HEK293 (cell line): ENCODE measurements around the gene ATE1.

Source experiments
- ATF2 ChIP-seq: fragments of 450-650 bp; formaldehyde crosslinking; IDR thresholded peaks from 2 replicates; pipeline ENCODE4 v1.5.1; 2016; ENCODE audit warnings: missing biosample characterization, missing genetic modification characterization, low read depth
- BCL6B ChIP-seq: fragments of 450-650 bp; formaldehyde crosslinking; IDR thresholded peaks from 2 replicates; pipeline ENCODE4 v1.5.1; 2017; ENCODE audit warnings: missing biosample characterization, missing genetic modification characterization
- EGR2 ChIP-seq: fragments of 450-650 bp; formaldehyde crosslinking; IDR thresholded peaks from 2 replicates; pipeline ENCODE4 v1.5.1; 2016; ENCODE audit warnings: low read depth, missing biosample characterization, missing genetic modification characterization
- GLIS2 ChIP-seq: fragments of 450-650 bp; formaldehyde crosslinking; IDR thresholded peaks from 2 replicates; pipeline ENCODE4 v1.5.1; 2016; ENCODE audit warnings: missing biosample characterization, missing genetic modification characterization
- HOXC10 ChIP-seq: sonication (generic); formaldehyde crosslinking; IDR thresholded peaks from 2 replicates; pipeline ENCODE4 v1.8.1; 2023; ENCODE audit warnings: mild to moderate bottlenecking, missing genetic modification reagents
- MZF1 ChIP-seq: fragments of 450-650 bp; formaldehyde crosslinking; IDR thresholded peaks from 2 replicates; pipeline ENCODE4 v1.5.1; 2017; ENCODE audit warnings: missing biosample characterization, missing genetic modification characterization, borderline replicate concordance
- RBAK ChIP-seq: fragments of 450-650 bp; formaldehyde crosslinking; IDR thresholded peaks from 2 replicates; pipeline ENCODE4 v1.5.1; 2016; ENCODE audit warnings: missing biosample characterization, missing genetic modification characterization
- SALL2 ChIP-seq: fragments of 450-650 bp; formaldehyde crosslinking; IDR thresholded peaks from 2 replicates; pipeline ENCODE4 v1.5.0; 2017; ENCODE audit warnings: missing biosample characterization, mild to moderate bottlenecking, missing genetic modification characterization, borderline replicate concordance
- ZBTB11 ChIP-seq: fragments of 450-650 bp; formaldehyde crosslinking; conservative IDR thresholded peaks from 2 replicates; pipeline ENCODE4 v1.5.1; 2016; ENCODE audit warnings: low read depth, missing biosample characterization, missing genetic modification characterization
- ZFP41 ChIP-seq: fragments of 450-650 bp; formaldehyde crosslinking; IDR thresholded peaks from 2 replicates; pipeline ENCODE4 v1.5.1; 2016; ENCODE audit warnings: missing biosample characterization, missing genetic modification characterization, borderline replicate concordance
- ZNF148 ChIP-seq: fragments of 450-650 bp; formaldehyde crosslinking; IDR thresholded peaks from 2 replicates; pipeline ENCODE4 v1.5.0; 2017; ENCODE audit warnings: missing biosample characterization, missing genetic modification characterization, borderline replicate concordance
- ZNF23 ChIP-seq: fragments of 450-650 bp; formaldehyde crosslinking; IDR thresholded peaks from 2 replicates; pipeline ENCODE4 v1.5.1; 2016; ENCODE audit warnings: missing biosample characterization, missing genetic modification characterization, borderline replicate concordance
- ZNF341 ChIP-seq: fragments of 450-650 bp; formaldehyde crosslinking; IDR thresholded peaks from 2 replicates; pipeline ENCODE4; 2016; ENCODE audit warnings: low read depth, missing biosample characterization, missing genetic modification characterization
- ZNF416 ChIP-seq: fragments of 450-650 bp; formaldehyde crosslinking; IDR thresholded peaks from 2 replicates; pipeline ENCODE4 v1.5.1; 2016; ENCODE audit warnings: missing biosample characterization, missing genetic modification characterization
- ZNF558 ChIP-seq: fragments of 450-650 bp; formaldehyde crosslinking; IDR thresholded peaks from 2 replicates; pipeline ENCODE4 v1.5.1; 2016; ENCODE audit warnings: missing biosample characterization, missing genetic modification characterization
- ZNF560 ChIP-seq: fragments of 450-650 bp; formaldehyde crosslinking; IDR thresholded peaks from 2 replicates; pipeline ENCODE4 v1.5.1; 2017; ENCODE audit warnings: missing biosample characterization, missing genetic modification characterization, borderline replicate concordance
- ZNF561 ChIP-seq: fragments of 450-650 bp; IDR thresholded peaks from 2 replicates; pipeline ENCODE4 v1.5.1; 2018; ENCODE audit warnings: missing biosample characterization, missing genetic modification characterization, borderline replicate concordance
- ZNF623 ChIP-seq: fragments of 450-650 bp; formaldehyde crosslinking; IDR thresholded peaks from 2 replicates; pipeline ENCODE4 v1.5.1; 2016; ENCODE audit warnings: missing biosample characterization, missing genetic modification characterization
- ZNF701 ChIP-seq: fragments of 450-650 bp; formaldehyde crosslinking; IDR thresholded peaks from 2 replicates; pipeline ENCODE4 v1.5.1; 2016; ENCODE audit warnings: missing biosample characterization, missing genetic modification characterization
- ZNF777 ChIP-seq: fragments of 450-650 bp; formaldehyde crosslinking; IDR thresholded peaks from 2 replicates; pipeline ENCODE4 v1.5.1; 2017; ENCODE audit warnings: missing biosample characterization, missing genetic modification characterization, borderline replicate concordance
- TF ChIP-seq, protein P1 (sequence below): fragments of 450-650 bp; formaldehyde crosslinking; IDR thresholded peaks from 2 replicates; pipeline ENCODE4 v1.5.1; 2016; ENCODE audit warnings: missing biosample characterization, missing genetic modification characterization
- TF ChIP-seq, protein P2 (sequence below): fragments of 450-650 bp; formaldehyde crosslinking; IDR thresholded peaks from 2 replicates; pipeline ENCODE4 v1.5.1; 2016; ENCODE audit warnings: missing biosample characterization, missing genetic modification characterization, borderline replicate concordance

The ATE1 gene

GRCh38 chr10:121927318-121927840, 452 bp downstream of the ATE1 start (continued):
- TF ChIP-seq ZBTB11 (tag by site-specific recombination) (peak; percentile 72; the same call in 1 of the 2 replicates), ZNF558 (tag by site-specific recombination) (no peak), HOXC10 (no peak), SALL2 (tag by site-specific recombination) (no peak), ZNF560 (no peak), MZF1 (tag by site-specific recombination) (no peak), ZFP41 (tag by site-specific recombination) (no peak), ZNF341 (tag by site-specific recombination) (peak; percentile 49; the same call in 1 of the 2 replicates), BCL6B (tag by site-specific recombination) (no peak), ATF2 (tag by site-specific recombination) (no peak), GLIS2 (tag by site-specific recombination) (peak; percentile 95), ZNF701 (tag by site-specific recombination) (no peak), ZNF777 (tag by site-specific recombination) (peak; percentile 34; the same call in 1 of the 2 replicates), ZNF416 (no peak), RBAK (tag by site-specific recombination) (no peak), ZNF561 (tag by site-specific recombination) (no peak), ZNF23 (tag by site-specific recombination) (no peak), ZNF148 (tag by site-specific recombination) (no peak), EGR2 (peak; percentile 73), ZNF623 (tag by site-specific recombination) (no peak)
- TF ChIP-seq, protein P1, sequence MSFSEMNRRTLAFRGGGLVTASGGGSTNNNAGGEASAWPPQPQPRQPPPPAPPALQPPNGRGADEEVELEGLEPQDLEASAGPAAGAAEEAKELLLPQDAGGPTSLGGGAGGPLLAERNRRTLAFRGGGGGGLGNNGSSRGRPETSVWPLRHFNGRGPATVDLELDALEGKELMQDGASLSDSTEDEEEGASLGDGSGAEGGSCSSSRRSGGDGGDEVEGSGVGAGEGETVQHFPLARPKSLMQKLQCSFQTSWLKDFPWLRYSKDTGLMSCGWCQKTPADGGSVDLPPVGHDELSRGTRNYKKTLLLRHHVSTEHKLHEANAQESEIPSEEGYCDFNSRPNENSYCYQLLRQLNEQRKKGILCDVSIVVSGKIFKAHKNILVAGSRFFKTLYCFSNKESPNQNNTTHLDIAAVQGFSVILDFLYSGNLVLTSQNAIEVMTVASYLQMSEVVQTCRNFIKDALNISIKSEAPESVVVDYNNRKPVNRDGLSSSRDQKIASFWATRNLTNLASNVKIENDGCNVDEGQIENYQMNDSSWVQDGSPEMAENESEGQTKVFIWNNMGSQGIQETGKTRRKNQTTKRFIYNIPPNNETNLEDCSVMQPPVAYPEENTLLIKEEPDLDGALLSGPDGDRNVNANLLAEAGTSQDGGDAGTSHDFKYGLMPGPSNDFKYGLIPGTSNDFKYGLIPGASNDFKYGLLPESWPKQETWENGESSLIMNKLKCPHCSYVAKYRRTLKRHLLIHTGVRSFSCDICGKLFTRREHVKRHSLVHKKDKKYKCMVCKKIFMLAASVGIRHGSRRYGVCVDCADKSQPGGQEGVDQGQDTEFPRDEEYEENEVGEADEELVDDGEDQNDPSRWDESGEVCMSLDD (tag by site-specific recombination), result no peak
- TF ChIP-seq, protein P2, sequence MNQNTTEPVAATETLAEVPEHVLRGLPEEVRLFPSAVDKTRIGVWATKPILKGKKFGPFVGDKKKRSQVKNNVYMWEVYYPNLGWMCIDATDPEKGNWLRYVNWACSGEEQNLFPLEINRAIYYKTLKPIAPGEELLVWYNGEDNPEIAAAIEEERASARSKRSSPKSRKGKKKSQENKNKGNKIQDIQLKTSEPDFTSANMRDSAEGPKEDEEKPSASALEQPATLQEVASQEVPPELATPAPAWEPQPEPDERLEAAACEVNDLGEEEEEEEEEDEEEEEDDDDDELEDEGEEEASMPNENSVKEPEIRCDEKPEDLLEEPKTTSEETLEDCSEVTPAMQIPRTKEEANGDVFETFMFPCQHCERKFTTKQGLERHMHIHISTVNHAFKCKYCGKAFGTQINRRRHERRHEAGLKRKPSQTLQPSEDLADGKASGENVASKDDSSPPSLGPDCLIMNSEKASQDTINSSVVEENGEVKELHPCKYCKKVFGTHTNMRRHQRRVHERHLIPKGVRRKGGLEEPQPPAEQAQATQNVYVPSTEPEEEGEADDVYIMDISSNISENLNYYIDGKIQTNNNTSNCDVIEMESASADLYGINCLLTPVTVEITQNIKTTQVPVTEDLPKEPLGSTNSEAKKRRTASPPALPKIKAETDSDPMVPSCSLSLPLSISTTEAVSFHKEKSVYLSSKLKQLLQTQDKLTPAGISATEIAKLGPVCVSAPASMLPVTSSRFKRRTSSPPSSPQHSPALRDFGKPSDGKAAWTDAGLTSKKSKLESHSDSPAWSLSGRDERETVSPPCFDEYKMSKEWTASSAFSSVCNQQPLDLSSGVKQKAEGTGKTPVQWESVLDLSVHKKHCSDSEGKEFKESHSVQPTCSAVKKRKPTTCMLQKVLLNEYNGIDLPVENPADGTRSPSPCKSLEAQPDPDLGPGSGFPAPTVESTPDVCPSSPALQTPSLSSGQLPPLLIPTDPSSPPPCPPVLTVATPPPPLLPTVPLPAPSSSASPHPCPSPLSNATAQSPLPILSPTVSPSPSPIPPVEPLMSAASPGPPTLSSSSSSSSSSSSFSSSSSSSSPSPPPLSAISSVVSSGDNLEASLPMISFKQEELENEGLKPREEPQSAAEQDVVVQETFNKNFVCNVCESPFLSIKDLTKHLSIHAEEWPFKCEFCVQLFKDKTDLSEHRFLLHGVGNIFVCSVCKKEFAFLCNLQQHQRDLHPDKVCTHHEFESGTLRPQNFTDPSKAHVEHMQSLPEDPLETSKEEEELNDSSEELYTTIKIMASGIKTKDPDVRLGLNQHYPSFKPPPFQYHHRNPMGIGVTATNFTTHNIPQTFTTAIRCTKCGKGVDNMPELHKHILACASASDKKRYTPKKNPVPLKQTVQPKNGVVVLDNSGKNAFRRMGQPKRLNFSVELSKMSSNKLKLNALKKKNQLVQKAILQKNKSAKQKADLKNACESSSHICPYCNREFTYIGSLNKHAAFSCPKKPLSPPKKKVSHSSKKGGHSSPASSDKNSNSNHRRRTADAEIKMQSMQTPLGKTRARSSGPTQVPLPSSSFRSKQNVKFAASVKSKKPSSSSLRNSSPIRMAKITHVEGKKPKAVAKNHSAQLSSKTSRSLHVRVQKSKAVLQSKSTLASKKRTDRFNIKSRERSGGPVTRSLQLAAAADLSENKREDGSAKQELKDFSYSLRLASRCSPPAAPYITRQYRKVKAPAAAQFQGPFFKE (tag by site-specific recombination), result no peak
